ENCODE measurements around the gene RUNDC3A.
A peak's percentile ranks its signal among the peaks of the same experiment; 100 is the strongest.

DNA sequence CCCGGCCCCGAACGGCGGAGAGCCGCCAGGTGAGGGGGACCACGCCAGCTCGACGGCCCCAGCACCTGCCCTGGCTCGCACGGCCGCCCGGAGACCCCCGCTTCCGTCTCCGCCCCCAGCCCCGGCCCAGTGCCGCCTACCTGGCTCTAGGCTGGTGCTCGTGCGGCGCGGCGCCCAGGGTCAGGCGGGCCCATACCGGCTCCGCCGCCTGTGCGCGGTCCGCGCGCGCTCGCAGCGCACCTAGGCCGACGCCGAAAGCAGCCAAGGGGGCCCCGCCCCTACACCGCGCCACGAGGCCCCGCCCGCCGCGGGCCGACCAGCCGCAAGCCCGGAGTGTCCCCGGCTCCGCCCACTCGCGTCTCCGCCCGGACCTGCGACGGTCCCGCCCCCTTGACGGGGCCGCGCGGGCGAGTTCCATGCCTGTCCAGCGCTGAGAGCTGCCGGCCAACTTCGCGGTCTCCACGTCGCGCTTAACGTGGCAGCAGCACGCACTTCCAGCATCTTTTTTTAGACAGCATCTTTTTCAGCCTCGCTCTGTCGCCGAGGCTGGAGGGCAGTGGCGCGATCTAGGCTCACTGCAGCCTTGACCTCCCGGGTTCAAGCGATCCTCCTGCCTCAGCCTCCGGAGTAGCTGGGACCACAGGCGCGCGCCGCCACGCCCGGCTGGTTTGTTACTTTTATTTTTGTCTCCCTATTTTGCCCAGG lies 16.3 kb downstream of the RUNDC3A start, which contains the start of gene SLC25A39:
- TF ChIP-seq FOXM1 (IDR thresholded peaks at IDR 0.05; ENCODE audit: borderline replicate concordance, low read depth) (no peak), REST (IDR thresholded peaks at IDR 0.05; ENCODE audit: low read depth) (no peak), EP300 (IDR thresholded peaks at IDR 0.05; ENCODE audit: borderline replicate concordance) (no peak), TAF1 (IDR thresholded peaks at IDR 0.05; ENCODE audit: low read depth) (peak; percentile 58; the same call in 1 of the 2 replicates), YY1 (IDR thresholded peaks at IDR 0.05; ENCODE audit: low read depth) (peak; percentile 38; the same call in 1 of the 2 replicates), NFIC (IDR thresholded peaks at IDR 0.05) (no peak; the same call in 1 of the 2 replicates), CEBPB (IDR thresholded peaks at IDR 0.05) (no peak), TEAD4 (IDR thresholded peaks at IDR 0.05) (no peak), RAD21 (IDR thresholded peaks at IDR 0.05; ENCODE audit: low read depth) (0 out of 2 replicates have a peak, but pooled peaks have one; percentile 0)
- TF ChIP-seq, protein P1, sequence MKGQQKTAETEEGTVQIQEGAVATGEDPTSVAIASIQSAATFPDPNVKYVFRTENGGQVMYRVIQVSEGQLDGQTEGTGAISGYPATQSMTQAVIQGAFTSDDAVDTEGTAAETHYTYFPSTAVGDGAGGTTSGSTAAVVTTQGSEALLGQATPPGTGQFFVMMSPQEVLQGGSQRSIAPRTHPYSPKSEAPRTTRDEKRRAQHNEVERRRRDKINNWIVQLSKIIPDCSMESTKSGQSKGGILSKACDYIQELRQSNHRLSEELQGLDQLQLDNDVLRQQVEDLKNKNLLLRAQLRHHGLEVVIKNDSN (IDR thresholded peaks at IDR 0.05), result peak; percentile 61
- TF ChIP-seq, protein P2, sequence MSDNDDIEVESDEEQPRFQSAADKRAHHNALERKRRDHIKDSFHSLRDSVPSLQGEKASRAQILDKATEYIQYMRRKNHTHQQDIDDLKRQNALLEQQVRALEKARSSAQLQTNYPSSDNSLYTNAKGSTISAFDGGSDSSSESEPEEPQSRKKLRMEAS (IDR thresholded peaks at IDR 0.05), result no peak; the same call in 1 of the 2 replicates

Data from Ishikawa (cell line).